WTC11 (cell line): ENCODE measurements around the gene ALCAM. TPM values are rescaled to one million over a fixed set of nuclear protein-coding genes. Genes with fewer than 3 reads are reported as not detected.

Experiments
- ATAC-seq: fragments of 200-7000 bp; cut with Tn5 transposase; 2 replicates; pipeline ENCODE4 v1.10.0; 2021; ENCODE audit warnings: mild to moderate bottlenecking, moderate library complexity
- CTCF ChIA-PET: fragments of 300-600 bp; sonication (Branson Sonifier 250); formaldehyde crosslinking; loops from one replicate; lab custom pipeline; 2021; ENCODE audit warnings: antibody characterized with exemption; lab: Charles Lee
- POLR2A ChIA-PET: fragments of 350-600 bp; sonication (Branson Sonifier 250); formaldehyde crosslinking; loops from one replicate; lab custom pipeline; 2021; ENCODE audit warnings: antibody characterized with exemption; lab: Charles Lee
- DNase-seq: peaks from one replicate; pipeline ENCODE4 v3.0.0; 2021; ENCODE audit warnings: low spot score
- H3K27ac Mint-ChIP-seq: 2 replicates; pipeline ENCODE4 v1.8.0; 2021; ENCODE audit warnings: mixed read lengths
- H3K27me3 Mint-ChIP-seq: 2 replicates; pipeline ENCODE4 v1.8.0; 2021; ENCODE audit warnings: low read depth, mild to moderate bottlenecking, moderate library complexity, mixed read lengths
- H3K36me3 Mint-ChIP-seq: 2 replicates; pipeline ENCODE4 v1.8.0; 2021; ENCODE audit warnings: mixed read lengths
- H3K4me1 Mint-ChIP-seq: 2 replicates; pipeline ENCODE4 v1.8.0; 2022; ENCODE audit warnings: mixed read lengths
- H3K4me3 Mint-ChIP-seq: 2 replicates; pipeline ENCODE4 v1.8.0; 2021; ENCODE audit warnings: mild to moderate bottlenecking, moderate library complexity, mixed read lengths
- H3K9me3 Mint-ChIP-seq: 2 replicates; pipeline ENCODE4 v1.8.0; 2021; ENCODE audit warnings: mixed read lengths
- CREM ChIP-seq: sonication (generic); formaldehyde crosslinking; IDR thresholded peaks from 2 replicates; pipeline ENCODE4 v1.8.1; 2022; ENCODE audit warnings: mild to moderate bottlenecking, missing genetic modification reagents, moderate library complexity
- FOXJ3 ChIP-seq: sonication (generic); formaldehyde crosslinking; IDR thresholded peaks from 2 replicates; pipeline ENCODE4 v1.9.0; 2021; ENCODE audit warnings: missing genetic modification reagents, mild to moderate bottlenecking, borderline replicate concordance
- FOXK1 ChIP-seq: sonication (generic); formaldehyde crosslinking; IDR thresholded peaks from 2 replicates; pipeline ENCODE4 v1.8.0; 2022; ENCODE audit warnings: mild to moderate bottlenecking, moderate library complexity, missing genetic modification reagents
- HMGA2 ChIP-seq: fragments of 250-450 bp; sonication (Bioruptor Pico); IDR thresholded peaks from 2 replicates; pipeline ENCODE4 v1.4.0; 2021; ENCODE audit warnings: mild to moderate bottlenecking, moderate library complexity
- IRF1 ChIP-seq: sonication (generic); formaldehyde crosslinking; IDR thresholded peaks from 2 replicates; pipeline ENCODE4 v1.8.0; 2023; ENCODE audit warnings: missing genetic modification reagents
- JAZF1 ChIP-seq: fragments of 250-450 bp; sonication (Bioruptor Pico); IDR thresholded peaks from 2 replicates; pipeline ENCODE4 v1.9.0; 2021; ENCODE audit warnings: moderate library complexity, mild to moderate bottlenecking, inconsistent platforms
- JUN ChIP-seq: sonication (generic); formaldehyde crosslinking; IDR thresholded peaks from 2 replicates; pipeline ENCODE4 v1.8.0; 2023; ENCODE audit warnings: mild to moderate bottlenecking, missing genetic modification reagents
- PRRX2 ChIP-seq: fragments of 250-450 bp; sonication (Bioruptor Pico); IDR thresholded peaks from 2 replicates; pipeline ENCODE4 v1.8.0; 2021; ENCODE audit warnings: mild to moderate bottlenecking
- TEAD1 ChIP-seq: sonication (generic); formaldehyde crosslinking; IDR thresholded peaks from 2 replicates; pipeline ENCODE4 v1.8.0; 2022; ENCODE audit warnings: mild to moderate bottlenecking, missing genetic modification reagents
- total RNA-seq: library from RNA; stranded (reverse); gene quantifications from 3 replicates; pipeline ENCODE4 v1.2.3, GENCODE V29; 2021
- TF ChIP-seq, protein P1 (sequence below): sonication (generic); formaldehyde crosslinking; conservative IDR thresholded peaks from 2 replicates; pipeline ENCODE4 v1.8.1; 2023; ENCODE audit warnings: mild to moderate bottlenecking, low read depth, missing genetic modification reagents, moderate library complexity
- TF ChIP-seq, protein P2 (sequence below): fragments of 250-450 bp; sonication (Bioruptor Pico); IDR thresholded peaks from 2 replicates; pipeline ENCODE4 v1.9.0; 2021; ENCODE audit warnings: mild to moderate bottlenecking
- TF ChIP-seq, protein P3 (sequence below): sonication (generic); formaldehyde crosslinking; IDR thresholded peaks from 2 replicates; pipeline ENCODE4 v1.8.0; 2022; ENCODE audit warnings: missing genetic modification reagents
- TF ChIP-seq, protein P4 (sequence below): fragments of 250-450 bp; sonication (Bioruptor Pico); IDR thresholded peaks from 2 replicates; pipeline ENCODE4 v2.1.2; 2022; ENCODE audit warnings: mild to moderate bottlenecking, moderate library complexity

The ALCAM gene
- total RNA-seq, 1 experiment from 2014 or later, result 30.7 TPM

GRCh38 chr3:105322570-105323273 is 44.0 kb upstream of the ALCAM start (continued):
- TF ChIP-seq, protein P1, sequence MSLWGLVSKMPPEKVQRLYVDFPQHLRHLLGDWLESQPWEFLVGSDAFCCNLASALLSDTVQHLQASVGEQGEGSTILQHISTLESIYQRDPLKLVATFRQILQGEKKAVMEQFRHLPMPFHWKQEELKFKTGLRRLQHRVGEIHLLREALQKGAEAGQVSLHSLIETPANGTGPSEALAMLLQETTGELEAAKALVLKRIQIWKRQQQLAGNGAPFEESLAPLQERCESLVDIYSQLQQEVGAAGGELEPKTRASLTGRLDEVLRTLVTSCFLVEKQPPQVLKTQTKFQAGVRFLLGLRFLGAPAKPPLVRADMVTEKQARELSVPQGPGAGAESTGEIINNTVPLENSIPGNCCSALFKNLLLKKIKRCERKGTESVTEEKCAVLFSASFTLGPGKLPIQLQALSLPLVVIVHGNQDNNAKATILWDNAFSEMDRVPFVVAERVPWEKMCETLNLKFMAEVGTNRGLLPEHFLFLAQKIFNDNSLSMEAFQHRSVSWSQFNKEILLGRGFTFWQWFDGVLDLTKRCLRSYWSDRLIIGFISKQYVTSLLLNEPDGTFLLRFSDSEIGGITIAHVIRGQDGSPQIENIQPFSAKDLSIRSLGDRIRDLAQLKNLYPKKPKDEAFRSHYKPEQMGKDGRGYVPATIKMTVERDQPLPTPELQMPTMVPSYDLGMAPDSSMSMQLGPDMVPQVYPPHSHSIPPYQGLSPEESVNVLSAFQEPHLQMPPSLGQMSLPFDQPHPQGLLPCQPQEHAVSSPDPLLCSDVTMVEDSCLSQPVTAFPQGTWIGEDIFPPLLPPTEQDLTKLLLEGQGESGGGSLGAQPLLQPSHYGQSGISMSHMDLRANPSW (CRISPR knock-in tag), result no peak
- TF ChIP-seq HMGA2 (CRISPR knock-in tag), result no peak

- ChIA-PET POLR2A (no interaction called here), CTCF (no interaction called here)
- H3K27me3 Mint-ChIP-seq, result no peaks in the 10 kb centered on the region
- H3K4me3 Mint-ChIP-seq, result no peak overlapping the region
- TF ChIP-seq JUN (CRISPR knock-in tag) (no peak), CREM (CRISPR knock-in tag) (no peak), JAZF1 (CRISPR knock-in tag) (no peak), IRF1 (CRISPR knock-in tag) (no peak), FOXJ3 (CRISPR knock-in tag) (no peak), FOXK1 (CRISPR knock-in tag) (no peak), TEAD1 (CRISPR knock-in tag) (no peak), PRRX2 (CRISPR knock-in tag) (no peak)
- TF ChIP-seq, protein P2, sequence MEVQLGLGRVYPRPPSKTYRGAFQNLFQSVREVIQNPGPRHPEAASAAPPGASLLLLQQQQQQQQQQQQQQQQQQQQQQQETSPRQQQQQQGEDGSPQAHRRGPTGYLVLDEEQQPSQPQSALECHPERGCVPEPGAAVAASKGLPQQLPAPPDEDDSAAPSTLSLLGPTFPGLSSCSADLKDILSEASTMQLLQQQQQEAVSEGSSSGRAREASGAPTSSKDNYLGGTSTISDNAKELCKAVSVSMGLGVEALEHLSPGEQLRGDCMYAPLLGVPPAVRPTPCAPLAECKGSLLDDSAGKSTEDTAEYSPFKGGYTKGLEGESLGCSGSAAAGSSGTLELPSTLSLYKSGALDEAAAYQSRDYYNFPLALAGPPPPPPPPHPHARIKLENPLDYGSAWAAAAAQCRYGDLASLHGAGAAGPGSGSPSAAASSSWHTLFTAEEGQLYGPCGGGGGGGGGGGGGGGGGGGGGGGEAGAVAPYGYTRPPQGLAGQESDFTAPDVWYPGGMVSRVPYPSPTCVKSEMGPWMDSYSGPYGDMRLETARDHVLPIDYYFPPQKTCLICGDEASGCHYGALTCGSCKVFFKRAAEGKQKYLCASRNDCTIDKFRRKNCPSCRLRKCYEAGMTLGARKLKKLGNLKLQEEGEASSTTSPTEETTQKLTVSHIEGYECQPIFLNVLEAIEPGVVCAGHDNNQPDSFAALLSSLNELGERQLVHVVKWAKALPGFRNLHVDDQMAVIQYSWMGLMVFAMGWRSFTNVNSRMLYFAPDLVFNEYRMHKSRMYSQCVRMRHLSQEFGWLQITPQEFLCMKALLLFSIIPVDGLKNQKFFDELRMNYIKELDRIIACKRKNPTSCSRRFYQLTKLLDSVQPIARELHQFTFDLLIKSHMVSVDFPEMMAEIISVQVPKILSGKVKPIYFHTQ, result no peak
- TF ChIP-seq, protein P3, sequence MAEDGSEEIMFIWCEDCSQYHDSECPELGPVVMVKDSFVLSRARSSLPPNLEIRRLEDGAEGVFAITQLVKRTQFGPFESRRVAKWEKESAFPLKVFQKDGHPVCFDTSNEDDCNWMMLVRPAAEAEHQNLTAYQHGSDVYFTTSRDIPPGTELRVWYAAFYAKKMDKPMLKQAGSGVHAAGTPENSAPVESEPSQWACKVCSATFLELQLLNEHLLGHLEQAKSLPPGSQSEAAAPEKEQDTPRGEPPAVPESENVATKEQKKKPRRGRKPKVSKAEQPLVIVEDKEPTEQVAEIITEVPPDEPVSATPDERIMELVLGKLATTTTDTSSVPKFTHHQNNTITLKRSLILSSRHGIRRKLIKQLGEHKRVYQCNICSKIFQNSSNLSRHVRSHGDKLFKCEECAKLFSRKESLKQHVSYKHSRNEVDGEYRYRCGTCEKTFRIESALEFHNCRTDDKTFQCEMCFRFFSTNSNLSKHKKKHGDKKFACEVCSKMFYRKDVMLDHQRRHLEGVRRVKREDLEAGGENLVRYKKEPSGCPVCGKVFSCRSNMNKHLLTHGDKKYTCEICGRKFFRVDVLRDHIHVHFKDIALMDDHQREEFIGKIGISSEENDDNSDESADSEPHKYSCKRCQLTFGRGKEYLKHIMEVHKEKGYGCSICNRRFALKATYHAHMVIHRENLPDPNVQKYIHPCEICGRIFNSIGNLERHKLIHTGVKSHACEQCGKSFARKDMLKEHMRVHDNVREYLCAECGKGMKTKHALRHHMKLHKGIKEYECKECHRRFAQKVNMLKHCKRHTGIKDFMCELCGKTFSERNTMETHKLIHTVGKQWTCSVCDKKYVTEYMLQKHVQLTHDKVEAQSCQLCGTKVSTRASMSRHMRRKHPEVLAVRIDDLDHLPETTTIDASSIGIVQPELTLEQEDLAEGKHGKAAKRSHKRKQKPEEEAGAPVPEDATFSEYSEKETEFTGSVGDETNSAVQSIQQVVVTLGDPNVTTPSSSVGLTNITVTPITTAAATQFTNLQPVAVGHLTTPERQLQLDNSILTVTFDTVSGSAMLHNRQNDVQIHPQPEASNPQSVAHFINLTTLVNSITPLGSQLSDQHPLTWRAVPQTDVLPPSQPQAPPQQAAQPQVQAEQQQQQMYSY (CRISPR knock-in tag), result no peak
- TF ChIP-seq, protein P4, sequence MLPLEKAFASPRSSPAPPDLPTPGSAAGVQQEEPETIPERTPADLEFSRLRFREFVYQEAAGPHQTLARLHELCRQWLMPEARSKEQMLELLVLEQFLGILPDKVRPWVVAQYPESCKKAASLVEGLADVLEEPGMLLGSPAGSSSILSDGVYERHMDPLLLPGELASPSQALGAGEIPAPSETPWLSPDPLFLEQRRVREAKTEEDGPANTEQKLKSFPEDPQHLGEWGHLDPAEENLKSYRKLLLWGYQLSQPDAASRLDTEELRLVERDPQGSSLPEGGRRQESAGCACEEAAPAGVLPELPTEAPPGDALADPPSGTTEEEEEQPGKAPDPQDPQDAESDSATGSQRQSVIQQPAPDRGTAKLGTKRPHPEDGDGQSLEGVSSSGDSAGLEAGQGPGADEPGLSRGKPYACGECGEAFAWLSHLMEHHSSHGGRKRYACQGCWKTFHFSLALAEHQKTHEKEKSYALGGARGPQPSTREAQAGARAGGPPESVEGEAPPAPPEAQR (CRISPR knock-in tag), result no peak
- no peaks in the 10 kb centered on the region for H3K36me3 Mint-ChIP-seq
- no peak for ATAC-seq
- H3K4me1 Mint-ChIP-seq, result no peaks in the 10 kb centered on the region
- no peak for DNase-seq
- no peak overlapping the region for H3K27ac Mint-ChIP-seq
- peaks cover 7% of the 10 kb centered on the region for H3K9me3 Mint-ChIP-seq
Measured at GRCh38 chr3:105323274-105323599, 43.5 kb upstream of the ALCAM start.
